ENCODE measurements around the gene ZBTB20.

GRCh38 chr3:114554731-114555130 is 592.4 kb downstream of the ZBTB20 start:
- TF ChIP-seq CTCF (IDR thresholded peaks at IDR 0.05; ENCODE audit: insufficient read depth, low read depth, low read length) (no peak), EZH2 (IDR thresholded peaks at IDR 0.05; ENCODE audit: insufficient read depth, low read length) (no peak)
